Gastroesophageal sphincter (tissue), 3 donors: ENCODE measurements around the gene JUN.

Source experiments
- CTCF ChIP-seq, 4 experiments: fragments of 200-600 bp in 2 of 4; fragments of 450-650 bp in 2 of 4; sonication (generic) in 1 of 4; IDR thresholded peaks; one replicate each; pipeline ENCODE4 v1.5.1; 2017 to 2019; ENCODE audit warnings: antibody characterized with exemption in 4 of 4, mild to moderate bottlenecking in 2 of 4, moderate library complexity in 2 of 4
- EP300 ChIP-seq: sonication (generic); formaldehyde crosslinking; IDR thresholded peaks from one replicate; pipeline ENCODE4 v1.6.1; 2017; ENCODE audit warnings: antibody characterized with exemption, mild to moderate bottlenecking
- POLR2A ChIP-seq, 2 donors: fragments of 450-650 bp; IDR thresholded peaks; one replicate each; pipeline ENCODE4 v1.6.1; 2017; ENCODE audit warnings: antibody characterized with exemption in 2 of 2, mild to moderate bottlenecking in 2 of 2, moderate library complexity in 1 of 2

- TF ChIP-seq CTCF (IDR thresholded peaks at IDR 0.05), result no peak
- no peak for TF ChIP-seq EP300
- no peak for TF ChIP-seq POLR2A (IDR thresholded peaks at IDR 0.05)
These were observed 3.0 kb upstream of the JUN start for GRCh38 chr1:58786927-58787245.
